Epithelial cell of esophagus (primary cell): ENCODE measurements around the gene KRTAP5-5.
"Not testable (repeated sequence)": the region's sequence is repeated elsewhere in the genome, so short reads cannot be mapped to it uniquely, and the experiment has no call there.

ENCODE experiments used
- DNase-seq: peaks from one replicate; pipeline ENCODE4 v3.0.0; 2010; ENCODE audit warnings: low read depth
- H3K4me3 ChIP-seq: 2 replicates; pipeline ENCODE4 v1.5.1; 2011; ENCODE audit warnings: mild to moderate bottlenecking, low read length, control low read depth
- CTCF ChIP-seq: IDR thresholded peaks from 2 replicates; pipeline ENCODE4 v1.5.1; 2011; ENCODE audit warnings: low read depth, mild to moderate bottlenecking, low read length, control low read depth, inconsistent platforms; ENCODE audit not compliant: insufficient read depth; ENCODE audit errors: missing control alignments

The KRTAP5-5 gene

GRCh38 chr11:1656061-1656441 is 26.5 kb downstream of the KRTAP5-5 start:
- TF ChIP-seq CTCF: no peak
- DNase-seq: no peak

GRCh38 chr11:1656670-1657069 is 27.1 kb downstream of the KRTAP5-5 start:
- no peak for DNase-seq
- no peak overlapping the region for H3K4me3 ChIP-seq
- no peak for TF ChIP-seq CTCF

More at GRCh38 chr11:1656061-1656441, 26.5 kb downstream of the KRTAP5-5 start:
- no peak overlapping the region for H3K4me3 ChIP-seq

- no peak overlapping the region for H3K4me3 ChIP-seq
- DNase-seq: no peak
- TF ChIP-seq CTCF: no peak
Observed at GRCh38 chr11:1659506-1659905, 29.9 kb downstream of the KRTAP5-5 start.

- no peak for DNase-seq
- no peak overlapping the region for H3K4me3 ChIP-seq
- TF ChIP-seq CTCF: no peak
Observed at GRCh38 chr11:1660111-1660867, 30.7 kb downstream of the KRTAP5-5 start.

GRCh38 chr11:1661454-1662269 is 32.1 kb downstream of the KRTAP5-5 start:
- DNase-seq, H3K4me3 ChIP-seq: not testable (repeated sequence)

- not testable (repeated sequence) for H3K4me3 ChIP-seq, DNase-seq
Observed at GRCh38 chr11:1662699-1663283, 33.2 kb downstream of the KRTAP5-5 start.

- TF ChIP-seq CTCF: no peak
- H3K4me3 ChIP-seq: no peak overlapping the region
- DNase-seq: no peak
Observed at GRCh38 chr11:1665313-1665712, 35.7 kb downstream of the KRTAP5-5 start.
